GM21526 (cell line): ENCODE measurements around the gene KDM4B.

Experiments
- ATAC-seq: cut with Tn5 transposase; IDR thresholded peaks from one replicate; pipeline ENCODE4 v1.9.1; 2021; ENCODE audit warnings: moderate library complexity; ENCODE audit not compliant: unreplicated experiment, low FRiP score

KDM4B gene

DNA sequence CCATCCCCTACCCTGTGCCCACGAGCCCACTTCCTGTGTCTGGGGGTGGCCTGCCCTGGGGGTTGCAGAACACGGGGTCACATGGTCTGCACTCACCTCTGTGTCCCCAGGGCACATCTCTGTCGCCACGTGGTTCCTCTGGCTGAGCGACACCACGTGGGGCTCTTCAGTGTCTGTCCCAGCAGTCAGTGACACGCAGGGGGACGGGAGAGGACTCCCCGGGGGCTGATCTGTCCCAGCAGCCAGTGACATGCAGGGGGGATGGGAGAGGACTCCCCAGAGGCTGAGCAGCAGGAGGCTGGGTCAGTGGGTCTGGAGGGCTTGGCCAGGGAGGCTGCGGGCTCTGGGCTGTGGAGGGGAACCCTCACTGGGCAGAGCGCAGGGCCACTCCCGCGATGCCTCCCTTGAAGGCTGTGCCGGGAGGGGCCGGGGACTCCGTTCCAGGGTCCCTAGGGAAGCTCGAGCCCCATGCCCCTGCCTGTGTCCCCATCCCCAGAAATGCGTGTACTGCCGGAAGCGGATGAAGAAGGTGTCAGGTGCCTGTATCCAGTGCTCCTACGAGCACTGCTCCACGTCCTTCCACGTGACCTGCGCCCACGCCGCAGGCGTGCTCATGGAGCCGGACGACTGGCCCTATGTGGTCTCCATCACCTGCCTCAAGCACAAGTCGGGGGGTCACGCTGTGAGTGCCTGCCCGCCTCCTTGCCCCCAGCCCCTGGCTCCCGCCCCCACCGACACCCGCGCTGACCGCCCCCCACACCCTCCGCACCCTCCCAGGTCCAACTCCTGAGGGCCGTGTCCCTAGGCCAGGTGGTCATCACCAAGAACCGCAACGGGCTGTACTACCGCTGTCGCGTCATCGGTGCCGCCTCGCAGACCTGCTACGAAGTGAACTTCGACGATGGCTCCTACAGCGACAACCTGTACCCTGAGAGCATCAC is 174.8 kb downstream of the KDM4B start:
- no peak for ATAC-seq

DNA sequence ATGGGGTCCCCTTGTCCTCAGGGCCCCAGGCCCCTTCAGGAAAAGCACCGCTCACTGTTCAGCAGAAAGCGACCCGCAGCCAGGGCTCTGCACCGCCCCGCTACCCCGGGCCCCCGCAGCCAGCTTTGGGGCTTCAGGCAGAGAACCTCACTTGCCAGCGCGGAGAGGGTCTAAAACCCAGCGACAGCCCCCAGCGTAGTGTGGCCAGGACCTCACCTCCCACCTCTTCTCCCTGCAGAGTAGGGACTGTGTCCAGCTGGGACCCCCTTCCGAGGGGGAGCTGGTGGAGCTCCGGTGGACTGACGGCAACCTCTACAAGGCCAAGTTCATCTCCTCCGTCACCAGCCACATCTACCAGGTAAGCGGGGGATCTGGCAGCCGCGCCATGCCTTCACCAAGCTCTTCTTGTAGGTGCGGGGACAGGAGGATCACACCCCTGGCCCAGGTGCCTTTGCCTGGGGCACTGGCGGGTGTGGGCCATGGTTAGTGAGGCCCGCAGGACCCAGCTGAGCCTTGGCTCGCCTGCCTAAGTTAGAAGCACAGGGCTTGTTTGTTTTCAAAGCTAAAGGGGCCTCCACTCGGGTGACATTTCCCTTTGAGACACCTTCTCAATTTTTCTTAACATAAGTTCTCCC is 175.7 kb downstream of the KDM4B start:
- ATAC-seq, result no peak

DNA sequence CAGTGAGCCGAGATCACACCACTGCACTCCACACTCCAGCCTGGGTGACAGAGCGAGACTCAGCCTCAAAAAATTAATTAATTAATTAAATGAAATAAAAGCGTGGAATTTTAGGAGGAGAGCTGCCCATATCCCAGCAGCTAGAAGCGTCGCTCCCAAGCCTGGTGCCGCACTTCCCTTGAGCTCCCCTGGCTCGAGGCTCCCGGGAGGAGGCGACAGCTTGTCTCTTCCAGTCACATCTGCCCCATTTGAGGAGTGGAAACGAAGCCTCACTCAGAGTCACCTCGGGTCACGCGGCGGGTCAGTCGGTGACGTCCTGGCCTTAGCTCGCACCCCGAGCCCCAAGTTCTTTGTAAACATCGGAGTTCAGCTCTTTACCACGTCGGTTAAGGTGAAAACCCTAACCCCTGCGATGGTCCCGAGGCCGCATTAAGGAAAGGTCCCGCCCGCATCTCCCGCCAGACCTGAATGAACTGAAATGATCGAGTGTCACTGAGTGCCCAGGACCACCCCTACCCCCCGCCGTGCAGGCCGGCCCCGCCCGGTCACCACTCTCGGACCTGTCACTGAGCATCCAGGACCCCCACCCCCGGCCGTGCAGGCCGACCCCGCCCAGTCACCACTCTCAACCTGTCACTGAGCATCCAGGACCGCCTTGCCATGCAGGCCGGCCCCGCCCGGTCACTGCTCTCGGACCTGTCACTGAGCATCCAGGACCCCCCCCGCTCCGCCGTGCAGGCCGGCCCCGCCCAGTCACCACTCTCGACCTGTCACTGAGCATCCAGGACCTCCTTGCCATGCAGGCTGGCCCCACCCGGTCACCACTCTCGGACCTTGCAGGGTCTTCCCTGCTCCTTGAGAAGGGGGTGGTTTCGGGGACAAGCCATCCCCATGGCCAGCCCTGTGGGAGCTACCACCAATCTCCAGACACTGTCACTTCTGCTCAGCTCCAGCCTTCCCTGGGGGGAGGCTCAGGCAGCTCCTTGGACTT is 176.9 kb downstream of the KDM4B start:
- ATAC-seq, result no peak

DNA sequence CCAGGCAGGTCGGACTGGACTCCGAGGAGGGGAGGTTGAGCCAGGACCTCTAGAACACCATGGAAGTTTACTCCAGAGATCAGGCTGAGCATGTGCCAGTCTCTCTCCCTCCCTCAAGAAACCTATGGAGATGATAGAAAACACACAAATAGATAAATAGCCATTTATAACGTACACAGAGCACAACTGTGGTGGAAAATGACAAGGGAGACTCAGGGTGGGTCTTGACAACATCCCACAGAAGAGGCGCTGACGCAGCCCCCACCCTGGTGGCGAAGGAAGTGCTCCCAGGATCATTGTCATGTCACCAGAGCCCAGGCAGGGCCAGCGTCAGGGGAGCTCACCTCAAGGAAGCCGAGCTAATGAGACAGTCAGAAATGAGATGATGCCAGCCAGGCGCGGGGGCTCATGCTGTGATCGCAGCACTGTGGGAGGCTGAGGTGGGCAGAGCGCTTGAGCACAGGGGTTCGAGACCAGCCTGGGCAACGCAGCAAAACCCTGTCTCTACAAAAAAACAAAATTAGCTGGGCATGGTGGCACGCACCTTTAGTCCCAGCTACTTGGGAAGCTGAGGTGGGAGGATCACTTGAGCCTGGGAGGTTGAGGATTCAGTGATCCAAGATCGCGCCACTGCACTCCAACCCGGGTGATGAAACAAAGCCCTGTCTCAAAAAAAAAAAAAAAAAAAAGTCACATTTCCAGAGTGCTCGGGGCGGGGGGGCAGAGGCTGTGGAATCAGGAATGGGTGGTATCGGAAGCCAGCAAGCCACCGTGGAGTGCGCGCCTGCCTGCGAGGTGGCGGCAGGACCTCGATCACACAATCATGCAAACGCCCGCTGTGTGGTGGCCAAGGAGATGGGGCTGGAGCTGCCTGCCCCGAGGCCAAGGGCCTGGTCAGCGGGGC is 178.4 kb downstream of the KDM4B start:
- ATAC-seq, result no peak

DNA sequence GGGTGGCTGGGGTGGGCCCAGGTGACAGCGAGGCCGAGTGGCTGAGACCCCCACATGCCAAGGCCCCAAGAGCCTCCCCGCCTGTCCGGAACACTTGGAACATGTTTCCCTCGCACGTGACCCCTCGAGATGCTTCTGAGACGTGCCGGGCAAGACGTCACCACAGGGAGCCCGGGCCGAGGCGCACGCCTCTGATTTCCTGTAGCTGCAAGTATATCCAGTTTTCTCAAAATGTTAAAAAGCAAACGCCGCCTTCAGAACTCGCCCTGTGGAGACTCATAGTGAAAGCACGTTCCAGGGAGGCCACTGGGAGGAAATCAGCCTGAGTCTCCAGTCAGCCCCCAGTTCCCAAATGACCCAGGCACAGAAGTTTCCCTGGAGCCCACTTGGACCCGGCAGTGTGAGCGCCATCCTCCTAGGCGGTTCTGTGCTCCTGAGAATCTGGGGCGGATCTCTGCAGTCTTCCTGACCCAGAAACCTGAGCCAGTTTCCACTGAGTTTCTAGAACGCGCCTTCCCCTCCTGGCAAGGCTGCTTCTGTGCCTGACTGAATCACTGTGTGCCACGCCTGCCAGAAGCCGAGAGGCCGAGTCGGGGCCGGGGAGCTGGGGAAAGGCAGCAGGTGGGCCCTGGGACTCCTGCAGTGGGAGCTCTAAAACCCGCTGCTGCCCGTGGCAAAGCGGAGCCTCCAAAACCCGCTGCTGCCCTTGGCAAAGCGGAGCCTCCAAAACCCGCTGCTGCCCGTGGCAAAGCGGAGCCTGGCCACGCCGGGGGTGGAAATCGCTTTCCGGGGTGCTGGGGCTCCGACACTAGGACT is 179.3 kb downstream of the KDM4B start:
- no peak for ATAC-seq

DNA sequence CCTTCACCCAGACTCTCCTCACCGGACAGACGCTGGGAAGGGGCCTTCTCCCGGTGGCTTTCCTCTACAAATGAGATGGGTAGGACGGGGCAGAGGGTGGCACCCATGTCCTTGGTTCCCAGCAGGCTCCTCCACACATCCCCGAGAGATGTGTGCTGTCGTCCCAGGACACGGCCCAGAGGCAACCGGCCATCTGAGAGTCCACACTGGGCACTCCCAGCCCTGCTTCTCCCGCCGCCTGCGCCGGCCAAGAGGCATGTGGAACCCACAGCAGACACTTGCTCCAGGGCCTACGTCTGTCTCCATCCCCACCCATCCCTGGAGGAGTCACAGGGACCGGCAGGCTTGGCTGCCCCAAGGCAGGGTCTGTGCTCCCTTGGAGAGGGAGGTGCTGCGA is 179.9 kb downstream of the KDM4B start:
- no peak for ATAC-seq

DNA sequence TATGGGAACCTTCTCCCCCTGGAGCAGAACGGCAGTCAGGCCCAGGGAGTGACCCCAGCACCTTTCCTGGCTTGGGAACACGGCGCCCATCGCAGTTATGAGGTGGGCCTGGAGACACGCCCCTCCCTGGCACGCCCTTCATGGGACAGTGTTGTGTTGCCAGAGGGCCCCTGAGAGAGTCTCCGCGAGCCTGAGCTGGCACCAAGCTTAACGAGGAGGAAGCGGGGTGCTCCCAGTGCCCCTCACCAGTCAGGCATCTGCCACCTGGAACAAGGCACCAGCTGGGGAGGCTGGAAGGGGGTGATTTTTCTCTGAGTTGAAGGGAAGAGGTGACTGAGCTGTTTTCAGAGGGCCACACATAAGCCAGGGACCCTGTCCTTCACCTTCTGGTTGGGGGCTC is 180.6 kb downstream of the KDM4B start:
- no peak for ATAC-seq

DNA sequence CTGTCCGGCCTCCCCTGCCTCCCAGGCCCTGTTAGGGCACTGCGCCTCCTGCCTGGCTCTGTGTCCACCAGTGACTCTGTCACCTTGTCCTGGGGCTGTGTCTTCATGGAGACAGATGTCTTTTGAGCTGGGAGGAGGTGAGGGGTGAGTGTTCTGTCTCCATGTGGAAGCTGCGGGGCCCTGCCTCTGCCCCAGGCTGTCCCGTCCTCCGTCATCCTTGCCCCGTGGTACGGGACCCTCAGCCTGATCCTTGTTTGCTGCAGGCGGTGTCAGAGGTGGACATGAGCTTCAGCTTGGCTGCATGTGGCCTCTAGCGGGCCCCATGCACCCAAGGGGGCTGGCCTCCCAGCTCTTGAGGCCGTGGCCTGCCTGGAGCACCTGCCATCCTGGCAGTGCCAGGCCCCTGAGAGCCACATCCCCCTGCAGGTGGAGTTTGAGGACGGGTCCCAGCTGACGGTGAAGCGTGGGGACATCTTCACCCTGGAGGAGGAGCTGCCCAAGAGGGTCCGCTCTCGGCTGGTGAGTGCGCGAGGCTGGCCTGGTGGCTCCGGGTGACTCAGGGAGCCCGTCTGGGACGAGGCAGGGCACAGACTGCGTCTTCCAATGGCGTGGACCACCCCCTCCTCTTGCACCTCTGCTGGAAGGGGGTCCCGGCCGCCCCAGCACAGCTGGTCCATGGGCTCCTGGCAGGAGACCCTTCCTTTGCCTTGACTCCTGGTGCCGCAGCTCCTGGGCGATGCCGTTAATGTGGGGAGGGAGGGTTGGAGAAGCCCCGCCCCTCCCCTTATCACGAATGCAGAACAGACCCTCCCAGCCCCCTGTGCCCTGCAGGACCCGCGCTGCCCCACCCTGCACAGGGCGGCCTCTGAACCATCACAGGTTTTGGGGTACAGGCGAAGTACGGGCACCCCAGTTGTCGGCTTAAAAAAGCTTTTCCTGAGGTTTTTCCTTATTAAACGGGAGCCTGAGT is 181.3 kb downstream of the KDM4B start:
- ATAC-seq, result no peak

DNA sequence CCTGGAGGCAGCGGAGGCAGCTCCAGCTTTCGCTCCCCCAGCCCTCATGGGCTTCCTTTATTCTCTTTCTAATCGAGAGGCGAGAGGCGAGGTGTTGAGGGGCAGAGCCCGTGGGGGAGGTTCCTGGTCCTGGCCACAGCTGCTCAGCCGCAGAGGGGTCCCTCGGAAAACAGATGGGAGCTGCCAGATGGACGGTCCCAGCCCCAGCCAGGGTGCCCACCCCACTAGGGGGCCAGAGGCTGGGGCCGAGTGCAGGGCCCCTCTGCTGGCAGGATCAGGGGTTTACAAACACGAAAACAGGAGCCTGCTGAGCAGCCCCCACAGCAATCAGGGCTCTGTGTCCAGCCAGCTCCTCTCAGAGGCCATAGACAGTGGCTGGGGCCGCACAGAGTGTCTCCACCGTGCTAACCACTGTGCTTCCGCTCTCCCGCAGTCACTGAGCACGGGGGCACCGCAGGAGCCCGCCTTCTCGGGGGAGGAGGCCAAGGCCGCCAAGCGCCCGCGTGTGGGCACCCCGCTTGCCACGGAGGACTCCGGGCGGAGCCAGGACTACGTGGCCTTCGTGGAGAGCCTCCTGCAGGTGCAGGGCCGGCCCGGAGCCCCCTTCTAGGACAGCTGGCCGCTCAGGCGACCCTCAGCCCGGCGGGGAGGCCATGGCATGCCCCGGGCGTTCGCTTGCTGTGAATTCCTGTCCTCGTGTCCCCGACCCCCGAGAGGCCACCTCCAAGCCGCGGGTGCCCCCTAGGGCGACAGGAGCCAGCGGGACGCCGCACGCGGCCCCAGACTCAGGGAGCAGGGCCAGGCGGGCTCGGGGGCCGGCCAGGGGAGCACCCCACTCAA is 182.2 kb downstream of the KDM4B start:
- ATAC-seq, result no peak

DNA sequence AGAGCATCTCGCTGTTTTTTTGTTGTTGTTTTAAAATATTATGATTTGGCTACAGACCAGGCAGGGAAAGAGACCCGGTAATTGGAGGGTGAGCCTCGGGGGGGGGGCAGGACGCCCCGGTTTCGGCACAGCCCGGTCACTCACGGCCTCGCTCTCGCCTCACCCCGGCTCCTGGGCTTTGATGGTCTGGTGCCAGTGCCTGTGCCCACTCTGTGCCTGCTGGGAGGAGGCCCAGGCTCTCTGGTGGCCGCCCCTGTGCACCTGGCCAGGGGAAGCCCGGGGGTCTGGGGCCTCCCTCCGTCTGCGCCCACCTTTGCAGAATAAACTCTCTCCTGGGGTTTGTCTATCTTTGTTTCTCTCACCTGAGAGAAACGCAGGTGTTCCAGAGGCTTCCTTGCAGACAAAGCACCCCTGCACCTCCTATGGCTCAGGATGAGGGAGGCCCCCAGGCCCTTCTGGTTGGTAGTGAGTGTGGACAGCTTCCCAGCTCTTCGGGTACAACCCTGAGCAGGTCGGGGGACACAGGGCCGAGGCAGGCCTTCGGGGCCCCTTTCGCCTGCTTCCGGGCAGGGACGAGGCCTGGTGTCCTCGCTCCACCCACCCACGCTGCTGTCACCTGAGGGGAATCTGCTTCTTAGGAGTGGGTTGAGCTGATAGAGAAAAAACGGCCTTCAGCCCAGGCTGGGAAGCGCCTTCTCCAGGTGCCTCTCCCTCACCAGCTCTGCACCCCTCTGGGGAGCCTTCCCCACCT is 183.3 kb downstream of the KDM4B start:
- ATAC-seq, result no peak

DNA sequence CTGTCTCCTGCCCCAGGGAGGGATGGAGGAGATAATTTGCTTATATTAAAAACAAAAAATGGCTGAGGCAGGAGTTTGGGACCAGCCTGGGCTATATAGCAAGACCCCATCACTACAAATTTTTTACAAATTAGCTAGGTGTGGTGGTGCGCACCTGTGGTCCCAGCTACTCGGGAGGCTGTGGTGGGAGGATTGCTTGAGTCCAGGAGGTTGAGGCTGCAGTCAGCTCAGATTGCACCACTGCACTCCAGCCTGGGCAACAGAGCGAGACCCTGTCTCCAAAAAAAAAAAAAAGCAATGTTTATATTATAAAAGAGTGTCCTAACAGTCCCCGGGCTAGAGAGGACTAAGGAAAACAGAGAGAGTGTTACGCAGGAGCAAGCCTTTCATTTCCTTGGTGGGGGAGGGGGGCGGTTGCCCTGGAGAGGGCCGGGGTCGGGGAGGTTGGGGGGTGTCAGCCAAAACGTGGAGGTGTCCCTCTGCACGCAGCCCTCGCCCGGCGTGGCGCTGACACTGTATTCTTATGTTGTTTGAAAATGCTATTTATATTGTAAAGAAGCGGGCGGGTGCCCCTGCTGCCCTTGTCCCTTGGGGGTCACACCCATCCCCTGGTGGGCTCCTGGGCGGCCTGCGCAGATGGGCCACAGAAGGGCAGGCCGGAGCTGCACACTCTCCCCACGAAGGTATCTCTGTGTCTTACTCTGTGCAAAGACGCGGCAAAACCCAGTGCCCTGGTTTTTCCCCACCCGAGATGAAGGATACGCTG is 184.0 kb downstream of the KDM4B start:
- ATAC-seq, result no peak

DNA sequence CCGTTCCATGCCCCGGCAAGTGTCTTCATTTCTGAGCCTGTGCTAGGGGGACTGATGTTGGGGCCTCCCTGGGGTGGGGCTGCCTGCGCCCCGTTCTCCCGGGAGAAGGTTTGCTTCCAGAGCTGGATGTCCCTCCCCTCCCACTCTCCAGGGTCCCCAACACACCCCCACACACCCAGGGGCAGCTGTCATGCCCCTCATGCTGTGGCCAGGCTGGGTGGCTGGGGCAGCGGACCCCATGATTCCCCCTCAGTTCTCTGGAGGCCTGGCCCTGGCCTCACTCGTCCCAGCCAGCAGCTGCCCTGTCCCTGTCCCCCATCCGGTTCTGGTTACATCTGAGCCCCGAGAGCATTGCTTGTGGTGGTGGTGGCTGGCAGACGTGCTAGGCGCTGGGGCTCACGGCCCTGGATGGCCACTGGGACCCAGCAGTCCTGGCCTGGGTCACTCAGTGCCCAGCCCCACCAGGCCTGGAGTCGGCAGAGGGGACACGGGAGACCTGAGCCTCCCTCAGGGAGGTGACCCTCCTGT is 184.8 kb downstream of the KDM4B start:
- no peak for ATAC-seq

DNA sequence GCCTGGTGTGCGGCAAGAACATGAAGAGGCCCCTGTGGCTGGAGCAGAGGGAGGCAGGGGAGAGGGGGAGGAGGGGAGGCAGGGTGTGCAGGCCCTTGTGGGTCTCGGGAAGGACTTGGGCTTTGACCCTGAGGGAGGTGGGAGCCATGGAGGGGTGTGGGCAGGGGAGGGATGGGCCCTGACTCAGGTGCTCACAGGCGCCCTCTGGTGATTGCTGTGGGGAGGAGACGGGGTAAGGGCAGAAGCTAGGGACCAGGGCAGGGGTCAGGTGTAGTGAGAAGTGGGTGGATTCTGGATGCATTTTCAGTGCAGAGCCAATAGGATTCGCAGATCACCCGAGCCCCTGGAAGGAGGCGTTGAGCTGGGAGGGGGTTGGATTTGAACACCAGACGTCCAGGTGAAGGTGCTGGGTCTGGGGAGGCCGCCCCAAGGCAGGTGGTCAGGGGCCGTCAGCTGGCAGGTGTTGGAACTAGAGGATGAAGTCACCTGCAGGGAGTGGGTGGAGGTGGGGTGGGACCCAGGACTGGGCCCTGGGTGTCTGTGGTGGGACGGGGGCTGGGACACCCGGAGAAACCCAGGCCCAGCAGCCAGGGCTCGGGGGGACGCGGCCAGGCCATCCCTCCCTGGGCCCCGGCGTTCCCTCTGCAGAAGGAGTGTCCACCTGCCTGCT is 185.4 kb downstream of the KDM4B start:
- ATAC-seq, result no peak

DNA sequence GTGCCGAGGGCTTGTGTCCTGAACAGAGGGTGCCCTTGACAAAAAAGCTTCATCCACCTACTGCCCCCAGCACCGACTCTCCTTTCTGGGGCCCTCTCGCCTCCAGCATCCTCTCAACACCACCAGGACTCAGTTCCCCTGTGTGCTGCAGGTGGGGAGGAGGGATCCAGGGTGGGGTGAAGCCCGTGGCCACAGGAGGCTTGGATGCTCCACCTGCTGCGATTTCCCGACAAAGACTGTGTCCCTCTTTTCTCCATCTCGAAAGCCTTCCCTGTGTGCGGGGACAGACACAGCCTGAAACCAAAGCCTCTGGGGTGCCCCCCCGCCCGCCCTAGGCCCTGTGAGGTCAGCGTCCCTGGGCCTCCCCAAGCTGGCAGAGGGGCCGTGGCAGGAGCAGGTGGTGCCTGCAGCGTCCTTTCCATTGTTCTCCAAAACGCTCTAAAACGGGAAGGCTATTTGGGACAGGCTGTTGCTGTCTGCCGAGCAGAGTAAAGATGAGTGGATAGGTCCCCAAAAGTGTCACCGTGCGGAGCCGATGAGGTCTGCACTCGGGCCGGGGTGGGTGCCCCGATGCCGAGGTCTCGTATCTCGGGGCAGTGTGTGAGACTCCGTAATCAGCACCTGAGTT is 186.0 kb downstream of the KDM4B start:
- no peak for ATAC-seq
